NT2/D1 (cell line): ENCODE results near the gene IGSF22.

Source experiments
- DNase-seq: peaks from one replicate; pipeline ENCODE4 v3.0.0-alpha.2; 2011; ENCODE audit warnings: low read depth, low spot score
- H3K27me3 ChIP-seq: 2 replicates; pipeline ENCODE4 v1.6.0; 2011; ENCODE audit warnings: mild to moderate bottlenecking; ENCODE audit not compliant: insufficient read length, insufficient read depth
- H3K36me3 ChIP-seq: 2 replicates; pipeline ENCODE4 v1.6.1; 2011; ENCODE audit warnings: mild to moderate bottlenecking, low read length, mixed read lengths; ENCODE audit not compliant: insufficient read depth, insufficient read length
- H3K4me1 ChIP-seq: 2 replicates; pipeline ENCODE4 v1.5.1; 2011; ENCODE audit not compliant: insufficient read depth, insufficient read length
- H3K4me3 ChIP-seq: 2 replicates; pipeline ENCODE4 v1.5.1; 2011; ENCODE audit warnings: low read depth; ENCODE audit not compliant: insufficient read length
- H3K9ac ChIP-seq: 2 replicates; pipeline ENCODE4 v1.6.0; 2011; ENCODE audit warnings: low read depth; ENCODE audit not compliant: insufficient read length
- H3K9me3 ChIP-seq: 2 replicates; pipeline ENCODE4 v1.5.1; 2011; ENCODE audit warnings: mild to moderate bottlenecking, low read length; ENCODE audit not compliant: insufficient read depth
- SUZ12 ChIP-seq: IDR thresholded peaks from 2 replicates; pipeline ENCODE4 v1.6.1; 2011; ENCODE audit not compliant: insufficient read length, insufficient read depth; ENCODE audit errors: extremely low read depth
- YY1 ChIP-seq: IDR thresholded peaks from 2 replicates; pipeline ENCODE4 v1.6.1; 2011; ENCODE audit not compliant: insufficient read length, insufficient read depth
- ZNF274 ChIP-seq: IDR thresholded peaks from 2 replicates; pipeline ENCODE4 v1.6.1; 2011; ENCODE audit warnings: mild to moderate bottlenecking, low read depth, low read length

Gene IGSF22

DNA sequence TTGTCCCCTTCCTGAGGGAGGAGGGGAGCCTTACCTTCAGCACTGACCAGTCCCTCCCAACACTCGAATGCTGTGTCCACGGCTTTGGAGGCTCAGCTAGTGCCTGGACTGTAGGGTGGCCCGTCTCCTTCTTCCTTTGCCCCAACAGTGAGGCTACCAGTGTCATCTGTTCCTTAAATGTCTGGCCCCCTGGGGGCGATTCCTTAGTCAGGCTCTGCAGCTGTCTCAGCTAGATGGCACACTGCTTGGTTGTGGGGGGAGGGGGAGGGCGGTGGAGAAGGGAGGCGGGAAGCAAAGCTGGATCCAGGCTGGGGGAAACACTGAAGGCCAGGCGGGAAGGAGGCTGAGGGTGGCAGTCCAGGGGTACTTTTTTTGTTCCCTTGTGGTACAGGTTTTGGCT, at the start of gene IGSF22:
Gene IGSF22, minus strand, starts transcription at position 149 of the 400 bp plus-strand sequence. CDS start 1,952 bp downstream, outside the sequence.
- peaks cover 17% of the 10 kb centered on the region for H3K4me1 ChIP-seq
- peak within 1 kb of the TSS; percentile 32 for H3K9ac ChIP-seq
- H3K36me3 ChIP-seq, result no peaks in the 10 kb centered on the region
- H3K27me3 ChIP-seq, result no peaks in the 10 kb centered on the region
- no peak within 1 kb of the TSS for H3K4me3 ChIP-seq
- TF ChIP-seq ZNF274 (no peak), SUZ12 (no peak), YY1 (no peak)
- DNase-seq, result no peak
- H3K9me3 ChIP-seq, result no peaks in the 10 kb centered on the region

GRCh38 chr11:18774801-18775200, 48.8 kb upstream of the IGSF22 start:
- H3K4me1 ChIP-seq, result peaks cover 3% of the 10 kb centered on the region
- no peak overlapping the region for H3K4me3 ChIP-seq
- no peak for DNase-seq
- no peaks in the 10 kb centered on the region for H3K36me3 ChIP-seq
- no peak for TF ChIP-seq SUZ12
- TF ChIP-seq YY1, result no peak
- no peak for TF ChIP-seq ZNF274
- no peak overlapping the region for H3K9ac ChIP-seq
- H3K9me3 ChIP-seq, result no peaks in the 10 kb centered on the region
- no peaks in the 10 kb centered on the region for H3K27me3 ChIP-seq

DNA sequence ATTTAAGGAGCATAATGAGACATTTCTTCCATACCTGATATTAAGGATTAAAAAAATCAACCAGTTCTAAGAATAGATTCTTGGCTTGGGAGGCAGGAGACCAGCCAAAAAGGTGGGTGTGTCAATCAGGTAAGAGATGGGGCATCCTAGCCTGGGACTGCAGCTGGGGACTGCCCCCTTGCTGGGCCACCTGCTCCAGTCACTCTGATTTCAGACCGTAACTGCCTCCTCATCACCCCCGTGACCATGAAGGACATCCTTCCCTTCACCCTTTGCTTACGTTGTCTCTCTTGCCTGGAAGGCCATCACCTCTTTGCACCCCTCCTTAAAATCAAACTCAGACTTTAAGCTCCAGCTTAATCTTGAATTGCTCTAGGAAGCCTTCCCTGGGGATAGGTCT, 47.7 kb upstream of the IGSF22 start:
- TF ChIP-seq SUZ12 (no peak), YY1 (no peak), ZNF274 (no peak)
- Histone ChIP-seq H3K27me3 (no peaks in the 10 kb centered on the region), H3K9me3 (no peaks in the 10 kb centered on the region), H3K36me3 (no peaks in the 10 kb centered on the region), H3K4me1 (peaks cover 5% of the 10 kb centered on the region), H3K9ac (no peak overlapping the region), H3K4me3 (no peak overlapping the region)
- DNase-seq, result no peak

DNA sequence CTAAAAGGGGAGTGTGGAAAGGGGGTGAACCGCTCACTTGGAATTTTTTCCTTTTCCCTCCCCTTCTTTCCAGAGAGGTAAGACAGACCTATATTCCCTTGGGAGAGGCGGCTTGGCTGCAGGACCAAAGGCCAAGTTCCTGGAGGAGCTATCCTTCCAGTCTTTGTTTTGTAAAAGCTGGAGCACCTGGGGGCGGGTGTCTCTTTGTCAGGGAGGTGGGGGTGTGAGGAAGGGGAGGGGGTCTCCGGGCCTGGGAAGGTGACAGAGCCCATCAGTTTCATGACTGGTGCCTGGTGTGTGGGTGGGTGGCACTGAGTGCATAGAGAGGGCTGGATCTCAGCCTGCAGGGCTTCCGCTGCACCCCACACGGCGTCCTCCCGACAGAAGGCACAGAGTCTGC, 47.1 kb upstream of the IGSF22 start:
- H3K4me3 ChIP-seq, result no peak overlapping the region

DNA sequence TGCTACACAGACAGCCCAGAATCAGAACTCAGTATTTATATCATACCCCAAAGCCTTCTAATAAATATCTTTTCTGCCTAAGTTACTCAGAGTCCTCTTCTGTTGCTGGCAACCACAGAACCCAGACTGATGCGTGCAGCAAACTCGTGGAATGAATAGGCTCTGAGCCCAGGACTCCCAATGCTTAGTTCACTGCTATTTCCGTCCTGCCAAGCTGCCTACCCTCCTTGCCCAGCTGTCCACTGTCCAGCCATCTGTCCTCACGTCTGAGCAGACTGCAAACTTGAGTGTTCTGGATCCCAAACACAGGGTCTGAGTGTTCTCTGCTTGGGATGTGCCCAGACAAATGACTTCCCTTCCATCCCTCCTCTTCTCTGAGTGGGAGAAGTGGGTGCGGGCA, 46.2 kb upstream of the IGSF22 start:
- peaks cover 5% of the 10 kb centered on the region for H3K4me1 ChIP-seq
- H3K9me3 ChIP-seq, result no peaks in the 10 kb centered on the region
- no peak for DNase-seq
- H3K4me3 ChIP-seq, result no peak overlapping the region
- no peaks in the 10 kb centered on the region for H3K27me3 ChIP-seq
- H3K36me3 ChIP-seq, result no peaks in the 10 kb centered on the region
- no peak overlapping the region for H3K9ac ChIP-seq
- no peak for TF ChIP-seq YY1
- no peak for TF ChIP-seq SUZ12
- TF ChIP-seq ZNF274, result no peak

More for the DNA sequence above, 47.1 kb upstream of the IGSF22 start:
- no peaks in the 10 kb centered on the region for H3K9me3 ChIP-seq
- no peak for TF ChIP-seq ZNF274
- no peak for TF ChIP-seq SUZ12
- no peak for TF ChIP-seq YY1
- no peak for DNase-seq
- no peak overlapping the region for H3K9ac ChIP-seq
- H3K27me3 ChIP-seq, result no peaks in the 10 kb centered on the region
- H3K4me1 ChIP-seq, result peaks cover 5% of the 10 kb centered on the region
- H3K36me3 ChIP-seq, result no peaks in the 10 kb centered on the region

DNA sequence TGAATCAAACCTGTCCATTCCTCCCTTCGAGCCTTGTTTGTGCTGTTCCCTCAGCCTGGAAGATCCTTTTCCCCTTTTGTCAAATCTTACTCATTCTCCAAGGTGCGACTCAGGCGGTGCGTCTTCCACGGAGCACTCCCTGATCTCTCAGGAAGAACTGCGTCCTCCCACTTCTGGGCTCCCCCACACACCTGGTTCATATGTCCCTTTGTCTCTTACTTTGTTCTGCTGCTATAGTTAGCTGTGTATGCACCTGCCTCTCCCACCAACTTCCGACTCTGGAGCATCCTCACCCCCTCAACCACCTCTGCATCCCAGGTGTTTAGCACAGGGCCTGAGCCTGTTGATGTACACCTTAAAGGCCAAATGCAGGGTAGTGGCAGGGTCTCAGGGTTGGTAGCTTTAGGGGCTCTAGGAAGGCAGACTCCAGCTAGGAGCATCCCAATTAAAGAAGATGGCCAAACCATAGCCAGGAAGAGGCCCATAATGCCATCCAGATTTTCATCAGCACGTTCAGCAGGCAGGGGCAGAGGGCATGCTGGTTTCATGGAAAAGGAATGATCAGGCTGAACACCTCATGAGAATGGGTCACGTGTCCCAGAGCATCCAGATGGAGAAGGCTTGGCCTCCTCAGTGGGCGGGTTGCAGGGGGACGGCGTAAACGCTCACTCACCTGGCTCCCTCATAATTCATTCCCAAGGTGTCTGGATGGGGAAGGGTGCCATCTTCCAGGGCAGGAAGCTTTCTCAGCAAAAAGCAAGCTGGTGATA, 45.5 kb upstream of the IGSF22 start:
- Histone ChIP-seq H3K9me3 (no peaks in the 10 kb centered on the region), H3K4me3 (no peak overlapping the region), H3K9ac (no peak overlapping the region), H3K4me1 (peaks cover 5% of the 10 kb centered on the region), H3K36me3 (no peaks in the 10 kb centered on the region), H3K27me3 (no peaks in the 10 kb centered on the region)
- DNase-seq, result no peak
- TF ChIP-seq ZNF274 (no peak), SUZ12 (no peak), YY1 (no peak)

DNA sequence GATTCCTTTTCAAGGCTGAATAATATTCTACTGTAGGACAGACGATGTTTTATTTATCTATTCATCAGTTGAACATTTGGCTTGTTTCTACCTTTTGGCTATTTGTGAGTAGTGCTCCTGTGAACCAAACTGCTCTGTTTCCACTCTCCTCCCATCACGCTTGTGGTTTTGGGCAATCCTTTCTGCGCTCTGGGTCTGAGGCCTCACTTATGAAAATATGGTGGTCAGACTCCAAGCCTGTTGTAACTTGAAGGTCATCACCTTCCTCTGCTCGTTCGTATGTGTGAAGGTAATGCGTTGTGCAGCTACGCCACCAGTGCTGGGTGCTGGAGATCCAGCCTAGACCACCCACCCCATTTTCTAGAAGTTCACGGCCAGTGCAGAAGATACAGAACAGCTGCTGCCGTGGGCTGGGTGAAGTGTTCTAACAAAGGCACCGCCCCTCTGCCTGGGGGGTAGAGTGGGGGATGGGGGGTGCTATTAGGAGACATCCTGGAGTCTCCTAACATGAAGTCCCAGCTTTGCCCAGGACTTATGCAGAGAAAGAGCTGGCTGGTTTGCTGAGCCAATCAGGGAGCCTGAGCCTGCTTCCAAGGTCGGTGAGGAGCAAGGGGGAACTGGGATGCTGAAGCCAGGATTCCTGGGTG, 44.6 kb upstream of the IGSF22 start:
- Histone ChIP-seq H3K4me1 (peaks cover 5% of the 10 kb centered on the region), H3K9ac (no peak overlapping the region), H3K36me3 (no peaks in the 10 kb centered on the region), H3K4me3 (no peak overlapping the region), H3K27me3 (no peaks in the 10 kb centered on the region), H3K9me3 (no peaks in the 10 kb centered on the region)
- TF ChIP-seq YY1, result no peak
- TF ChIP-seq SUZ12, result no peak
- no peak for TF ChIP-seq ZNF274
- no peak for DNase-seq
